Daoy (cell line): ENCODE data around the gene NUP93. TPM values are rescaled to one million over a fixed set of nuclear protein-coding genes. Genes with fewer than 3 reads are reported as not detected.
"Not testable (repeated sequence)": the region's sequence is repeated elsewhere in the genome, so short reads cannot be mapped to it uniquely, and the experiment has no call there.

ENCODE experiments used
- DNase-seq: peaks from one replicate; pipeline ENCODE4 v3.0.0-alpha.2; 2015; ENCODE audit warnings: low read depth
- total RNA-seq: library from RNA; depleted of rRNA; stranded (reverse); fragments of >200 nt; shearing (Covaris generic); gene quantifications from 2 replicates; pipeline ENCODE4 v1.2.3, GENCODE V29; 2014

NUP93 gene
- total RNA-seq, 1 experiment from 2014 or later = 91.9 TPM

GRCh38 chr16:56709443-56710040 is 20.4 kb upstream of the NUP93 start:
- no peak for DNase-seq

- no peak for DNase-seq
Measured at GRCh38 chr16:56710181-56710737, 19.7 kb upstream of the NUP93 start.

GRCh38 chr16:56711862-56712261 is 18.1 kb upstream of the NUP93 start:
- no peak for DNase-seq

GRCh38 chr16:56713794-56714193 is 16.1 kb upstream of the NUP93 start:
- no peak for DNase-seq

GRCh38 chr16:56715126-56715525 is 14.8 kb upstream of the NUP93 start:
- DNase-seq = no peak

GRCh38 chr16:56716761-56717160 is 13.2 kb upstream of the NUP93 start:
- no peak for DNase-seq

- DNase-seq = not testable (repeated sequence)
Measured at GRCh38 chr16:56717532-56717931, 12.4 kb upstream of the NUP93 start.

GRCh38 chr16:56722200-56722842 is 7.6 kb upstream of the NUP93 start:
- DNase-seq = no peak

GRCh38 chr16:56724191-56724590 is 5.7 kb upstream of the NUP93 start:
- DNase-seq = no peak

- no peak for DNase-seq
Measured at GRCh38 chr16:56726283-56726682, 3.6 kb upstream of the NUP93 start.

- no peak for DNase-seq
Measured at GRCh38 chr16:56726926-56727325, 3.0 kb upstream of the NUP93 start.

- DNase-seq = no peak
Measured at GRCh38 chr16:56728027-56728426, 1.9 kb upstream of the NUP93 start.

GRCh38 chr16:56728980-56729734 is 772 bp upstream of the NUP93 start:
- peak; percentile 15 for DNase-seq

- no peak for DNase-seq
Measured at GRCh38 chr16:56732366-56732765, 2.4 kb downstream of the NUP93 start.

GRCh38 chr16:56732832-56733231 is 2.9 kb downstream of the NUP93 start:
- no peak for DNase-seq

GRCh38 chr16:56734429-56734828 is 4.5 kb downstream of the NUP93 start:
- peak; percentile 14 for DNase-seq

GRCh38 chr16:56736476-56736875 is 6.5 kb downstream of the NUP93 start:
- no peak for DNase-seq

GRCh38 chr16:56737539-56737938 is 7.6 kb downstream of the NUP93 start:
- no peak for DNase-seq

GRCh38 chr16:56738221-56738620 is 8.3 kb downstream of the NUP93 start:
- DNase-seq = no peak

GRCh38 chr16:56739378-56739777 is 9.4 kb downstream of the NUP93 start:
- not testable (repeated sequence) for DNase-seq

GRCh38 chr16:56741399-56741798 is 11.5 kb downstream of the NUP93 start:
- no peak for DNase-seq
